HEK293T (cell line): ENCODE data around the gene RPL26.
"Not testable (repeated sequence)": the region's sequence is repeated elsewhere in the genome, so short reads cannot be mapped to it uniquely, and the experiment has no call there.

Experiments used
- FOXK2 ChIP-seq: fragments of 450-650 bp; IDR thresholded peaks from 2 replicates; pipeline ENCODE4 v1.6.1; 2016; ENCODE audit warnings: mild to moderate bottlenecking
- FOXM1 ChIP-seq: fragments of 450-650 bp; IDR thresholded peaks from 2 replicates; pipeline ENCODE4 v1.6.1; 2017; ENCODE audit warnings: mild to moderate bottlenecking, borderline replicate concordance
- HDGF ChIP-seq: fragments of 450-650 bp; IDR thresholded peaks from 2 replicates; pipeline ENCODE4 v1.6.1; 2017; ENCODE audit warnings: antibody characterized with exemption, borderline replicate concordance
- SP1 ChIP-seq: fragments of 450-650 bp; IDR thresholded peaks from 2 replicates; pipeline ENCODE4 v1.6.1; 2017

GRCh38 chr17:8378117-8378516 is 4.9 kb downstream of the RPL26 start:
- not testable (repeated sequence) for TF ChIP-seq FOXK2, HDGF, FOXM1, SP1
